NCI-H82 (cell line): ENCODE results near the gene UBE2J1.

Source experiments
- DNase-seq: peaks from one replicate; lab custom pipeline; 2025; lab: John Stamatoyannopoulos, UW

The UBE2J1 gene

DNA sequence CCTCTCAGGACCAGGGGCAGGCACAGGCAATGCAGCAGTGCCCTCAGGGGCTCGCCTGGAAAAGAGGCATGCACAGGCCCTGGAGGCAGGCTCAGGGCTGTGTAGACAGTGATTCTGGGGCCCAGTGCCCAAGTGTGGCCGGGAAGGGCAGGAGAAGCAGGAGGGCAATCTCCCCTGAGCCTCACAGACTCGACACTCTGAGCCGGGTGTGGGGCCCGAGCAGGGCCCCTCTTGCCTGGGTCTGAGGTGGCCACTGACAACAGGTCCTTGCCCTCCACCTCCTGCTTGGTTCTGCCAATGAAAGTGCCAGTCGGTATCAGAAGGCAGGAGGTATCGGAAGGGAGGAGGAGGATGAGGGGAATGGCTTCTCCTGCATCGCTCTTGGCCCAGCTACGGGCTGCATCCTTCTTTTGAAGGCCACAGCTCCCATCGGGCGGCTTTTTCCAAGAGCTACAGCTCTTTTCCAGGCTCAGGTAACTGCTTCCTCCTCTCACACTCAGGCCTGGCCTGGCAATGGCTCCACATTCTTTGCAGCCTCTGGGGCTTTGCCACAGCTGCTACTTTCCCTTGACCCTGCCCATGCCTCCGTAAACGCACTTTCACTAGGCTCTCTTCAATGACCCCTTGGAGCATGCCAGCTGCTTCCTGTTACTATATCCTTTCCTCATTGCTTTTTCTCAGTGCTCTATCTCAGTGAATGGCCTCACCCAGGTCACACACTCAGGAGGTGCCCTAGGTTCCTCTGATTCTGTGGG, 61.9 kb downstream of the UBE2J1 start:
- no peak for DNase-seq

- DNase-seq = no peak
Measured at GRCh38 chr6:89289710-89290109, 62.8 kb downstream of the UBE2J1 start.

GRCh38 chr6:89287351-89288028, 65.0 kb downstream of the UBE2J1 start:
- no peak for DNase-seq

DNA sequence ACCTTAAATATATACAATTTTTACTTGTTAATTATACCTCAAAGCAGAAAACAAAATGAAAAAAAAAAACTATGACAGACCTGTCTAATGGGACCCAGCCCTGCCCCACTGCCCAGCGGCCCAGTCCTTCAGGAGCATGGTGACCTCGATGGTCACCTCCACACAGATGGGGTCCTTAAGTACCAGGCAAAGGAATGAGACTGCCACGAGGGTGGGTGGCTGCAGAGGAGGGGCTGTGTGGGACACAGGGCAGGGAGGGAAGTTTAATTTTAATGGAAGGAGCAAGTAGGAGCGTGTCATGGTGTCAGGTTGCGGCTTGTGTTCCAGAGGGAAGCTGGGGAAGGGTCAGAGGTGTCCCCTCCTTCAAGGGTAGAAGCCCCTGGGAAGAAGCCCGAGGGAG, 66.0 kb downstream of the UBE2J1 start:
- DNase-seq = no peak

- no peak for DNase-seq
Measured at GRCh38 chr6:89284963-89285735, 67.4 kb downstream of the UBE2J1 start.

DNA sequence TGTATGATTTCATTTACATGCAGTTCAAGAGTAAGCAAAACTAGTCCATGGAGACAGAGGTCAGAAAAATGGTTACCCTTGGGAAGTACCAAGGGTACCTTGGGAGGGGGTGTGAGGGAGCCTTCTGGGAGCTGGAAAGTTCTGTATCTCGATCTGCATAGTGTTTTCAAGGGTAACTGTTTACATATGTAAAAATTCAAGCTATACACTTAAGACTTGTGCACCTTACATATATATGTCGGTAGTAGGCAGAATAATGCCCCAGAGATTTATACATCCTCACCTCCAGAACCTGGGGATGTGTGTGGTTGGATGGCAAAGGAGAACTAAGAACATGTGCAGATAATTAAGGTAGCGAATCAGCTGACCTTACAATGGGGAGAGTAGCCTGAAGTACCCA, 68.4 kb downstream of the UBE2J1 start:
- DNase-seq = no peak

GRCh38 chr6:89282749-89283148, 69.8 kb downstream of the UBE2J1 start:
- DNase-seq = no peak

DNA sequence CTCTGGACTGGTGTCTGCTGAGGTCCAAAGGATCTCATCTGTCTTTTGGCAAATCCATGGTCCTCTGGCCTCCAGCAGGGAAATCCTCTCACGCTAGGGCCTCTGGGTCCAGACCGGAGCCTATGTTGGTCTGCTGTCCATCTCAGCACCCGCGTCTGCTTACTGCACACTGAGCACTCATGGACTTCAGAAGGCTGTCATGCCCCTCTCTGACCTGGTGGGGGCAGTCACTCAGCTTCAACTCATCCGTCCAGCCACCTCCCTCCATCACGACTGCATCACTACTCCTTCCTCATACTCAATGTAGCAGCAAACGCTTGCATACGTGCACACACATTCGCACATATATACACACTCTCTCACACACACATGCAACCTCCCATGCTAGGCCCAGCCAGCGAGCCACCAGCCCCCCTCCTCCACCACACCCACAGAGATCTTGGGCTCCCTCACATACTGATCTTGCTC, 70.7 kb downstream of the UBE2J1 start:
- peak; percentile 22 for DNase-seq

DNA sequence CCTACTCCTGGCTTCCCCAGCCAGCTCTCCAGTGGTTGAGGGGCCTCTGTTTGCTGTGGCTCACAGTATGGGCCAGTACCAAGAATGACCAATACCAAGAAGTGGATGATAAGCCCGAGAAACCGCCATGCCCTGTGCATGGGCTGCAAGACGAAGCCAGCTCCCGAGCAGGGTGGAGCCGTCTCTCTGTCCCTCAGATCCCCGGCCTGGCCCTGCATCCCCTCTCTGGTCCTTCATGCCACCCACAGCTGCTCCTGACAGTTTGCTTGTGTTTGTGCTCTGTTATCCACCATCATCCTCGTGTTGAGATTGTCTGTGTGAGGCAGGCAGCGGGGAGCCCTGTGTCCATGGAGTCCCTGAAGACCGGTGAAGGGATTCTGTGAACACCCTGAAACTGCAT, 73.6 kb downstream of the UBE2J1 start:
- DNase-seq = no peak
